HUDEP-2 (cell line): ENCODE results near the gene ELFN1.
"Not testable (repeated sequence)": the region's sequence is repeated elsewhere in the genome, so short reads cannot be mapped to it uniquely, and the experiment has no call there.

Source experiments
- DNase-seq, 76 experiments: peaks; one replicate each; lab custom pipeline; 2025; ENCODE audit not compliant: unreplicated experiment in 76 of 76; lab: John Stamatoyannopoulos, UW

Gene ELFN1

DNA sequence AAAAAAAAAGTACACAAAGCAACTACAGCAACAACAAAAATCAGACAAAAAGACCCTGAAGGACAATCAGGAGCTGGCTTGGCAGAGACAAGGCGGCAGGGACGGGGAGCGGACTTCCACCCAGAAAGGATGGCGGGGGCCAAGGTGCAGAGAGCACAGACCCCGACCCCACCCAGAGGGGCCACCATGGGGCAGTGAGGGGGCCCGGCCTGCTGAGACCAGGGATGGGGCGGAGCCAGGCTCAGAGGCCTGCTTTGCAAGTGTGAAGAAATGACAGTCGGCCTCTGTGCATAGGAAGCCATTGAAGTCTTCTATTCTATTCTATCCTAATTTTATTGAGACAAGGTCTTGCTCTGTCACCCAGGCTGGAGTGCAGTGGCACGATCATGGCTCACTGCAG, 82.0 kb downstream of the ELFN1 start:
- DNase-seq: no peak

DNA sequence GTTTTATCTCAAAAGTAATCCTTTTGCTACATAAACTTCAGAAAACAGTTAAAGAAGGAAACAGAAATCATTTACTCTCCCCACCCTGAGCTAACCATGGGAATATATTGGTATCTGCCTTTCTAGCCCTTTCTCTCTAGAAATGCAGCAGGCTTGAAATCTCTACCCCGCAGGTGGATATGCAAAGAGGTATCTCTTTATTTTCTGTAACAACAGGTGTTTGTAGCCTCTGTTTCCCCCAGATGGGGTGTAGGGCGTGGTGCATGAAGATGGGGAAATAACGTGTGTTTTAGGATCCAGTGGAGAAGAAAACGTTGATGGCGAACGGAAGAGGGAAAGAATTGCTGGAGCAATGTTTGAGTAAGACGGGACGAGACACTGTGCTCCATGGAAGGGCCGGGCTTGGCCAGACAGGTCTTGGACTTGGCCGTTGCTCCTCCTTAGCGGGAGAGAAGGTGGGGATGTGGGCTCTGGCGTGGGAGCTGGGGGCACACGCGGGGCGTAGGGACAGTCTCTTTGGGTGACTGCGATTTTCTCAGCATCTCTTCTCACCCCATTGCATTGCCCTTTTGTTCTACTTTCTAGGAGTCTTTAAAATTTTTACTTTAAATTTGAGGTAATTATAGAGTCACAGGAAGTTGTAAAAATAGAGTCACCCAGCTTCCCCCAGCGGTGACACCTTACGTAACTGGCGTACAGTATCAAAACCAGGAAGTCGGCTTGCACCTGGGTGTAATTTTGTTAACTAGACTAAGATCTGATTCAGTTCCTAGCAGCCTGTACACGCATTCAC, 82.9 kb downstream of the ELFN1 start:
- DNase-seq: no peak

DNA sequence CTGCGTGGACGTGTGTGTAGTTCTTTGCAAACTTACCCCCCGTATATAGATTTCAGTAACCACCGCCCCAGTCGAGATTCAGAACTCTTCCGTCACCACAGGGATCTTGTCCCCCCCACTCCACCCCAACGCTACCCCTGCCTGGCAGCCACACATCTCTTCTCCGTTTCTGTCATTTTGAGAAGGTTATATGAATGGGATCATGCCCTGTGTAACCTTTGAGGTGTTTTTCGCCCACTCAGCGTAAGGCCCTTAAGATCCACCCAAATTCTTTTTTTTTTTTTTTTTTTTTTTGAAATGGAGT, 83.4 kb downstream of the ELFN1 start:
- no peak for DNase-seq

DNA sequence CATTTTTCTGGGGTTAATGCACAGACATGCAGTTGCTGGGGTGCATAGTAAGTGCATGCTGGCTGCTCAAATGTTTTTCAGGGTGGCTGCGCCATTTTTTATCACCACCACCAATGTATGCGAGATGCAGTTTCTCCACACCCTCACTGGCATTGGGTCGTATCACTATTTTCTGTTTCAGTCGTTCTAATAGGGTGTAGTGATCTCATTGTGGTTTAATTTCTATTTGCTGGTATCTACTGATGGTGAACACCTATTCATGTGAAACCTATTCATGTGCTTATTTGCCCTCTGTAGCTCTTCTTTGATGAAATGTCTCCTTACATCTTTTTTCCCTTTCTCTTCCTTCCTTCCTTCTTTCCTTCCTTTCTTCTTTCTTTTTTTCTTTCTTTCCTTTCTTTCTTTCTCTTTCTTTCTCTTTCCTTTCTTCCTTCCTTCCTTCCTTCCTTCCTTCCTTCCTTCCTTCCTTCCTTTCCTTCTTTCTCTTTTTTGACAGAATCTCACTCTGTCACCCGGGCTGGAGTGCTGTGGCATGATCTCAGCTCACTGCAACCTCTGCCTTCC, 84.3 kb downstream of the ELFN1 start:
- no peak for DNase-seq

DNA sequence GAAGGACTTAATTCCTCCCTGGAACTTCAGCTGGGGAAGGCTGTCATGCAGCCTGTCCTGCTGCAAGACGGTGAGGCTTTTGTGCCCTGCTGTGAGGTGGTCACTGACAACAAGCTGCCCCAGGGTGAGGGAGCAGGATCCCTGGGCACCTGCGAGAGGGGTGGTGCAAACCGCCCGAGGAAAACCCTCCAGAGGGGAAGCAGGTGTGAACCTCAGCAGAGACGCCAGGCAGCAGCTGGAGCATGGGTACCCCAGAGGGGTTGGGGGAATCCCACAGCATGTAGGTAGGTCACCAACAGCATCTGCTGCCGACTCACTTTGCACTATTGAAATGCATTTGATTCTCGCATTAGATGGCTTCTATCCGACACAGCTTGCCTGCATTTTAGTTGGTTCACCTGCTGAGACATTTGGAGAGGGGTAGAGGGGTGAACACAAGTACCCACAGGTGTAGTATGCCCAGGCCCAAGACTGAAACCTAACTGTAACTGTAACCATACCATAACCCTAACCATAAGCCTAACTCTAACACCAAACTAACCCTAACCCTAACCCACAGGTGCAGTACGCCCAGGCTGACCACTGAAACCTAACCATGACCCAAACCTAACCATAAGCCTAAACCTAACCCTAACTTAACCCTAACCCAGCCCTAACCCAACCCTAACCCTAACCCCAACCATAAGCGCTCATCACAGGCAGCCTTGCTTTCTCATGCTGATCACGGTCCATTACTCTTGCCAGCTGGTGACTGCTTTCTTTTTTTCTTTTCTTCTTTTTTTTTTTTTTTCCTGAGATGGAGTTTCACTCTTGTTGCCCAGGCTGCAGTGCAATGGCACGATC, 85.9 kb downstream of the ELFN1 start:
- DNase-seq: no peak

DNA sequence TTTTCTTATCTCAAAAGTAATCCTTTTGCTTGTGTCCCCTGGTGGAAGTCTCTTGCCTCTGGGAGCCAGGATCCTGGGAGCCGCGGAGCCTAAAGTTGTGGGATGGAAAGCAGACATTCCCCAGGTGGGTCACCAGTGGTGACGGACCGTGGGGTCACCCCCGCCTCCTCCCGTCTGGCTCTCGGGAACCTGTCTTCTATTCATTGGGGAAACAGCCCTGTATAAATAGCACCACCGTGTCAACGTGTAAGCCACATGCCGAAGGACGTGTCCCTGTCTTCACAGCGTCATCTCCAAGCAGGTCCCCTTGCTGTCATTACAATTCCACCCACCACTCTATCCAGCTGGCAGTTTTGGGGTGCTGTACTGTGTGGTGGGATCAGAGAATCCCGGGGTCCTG, 87.5 kb downstream of the ELFN1 start:
- no peak for DNase-seq

DNA sequence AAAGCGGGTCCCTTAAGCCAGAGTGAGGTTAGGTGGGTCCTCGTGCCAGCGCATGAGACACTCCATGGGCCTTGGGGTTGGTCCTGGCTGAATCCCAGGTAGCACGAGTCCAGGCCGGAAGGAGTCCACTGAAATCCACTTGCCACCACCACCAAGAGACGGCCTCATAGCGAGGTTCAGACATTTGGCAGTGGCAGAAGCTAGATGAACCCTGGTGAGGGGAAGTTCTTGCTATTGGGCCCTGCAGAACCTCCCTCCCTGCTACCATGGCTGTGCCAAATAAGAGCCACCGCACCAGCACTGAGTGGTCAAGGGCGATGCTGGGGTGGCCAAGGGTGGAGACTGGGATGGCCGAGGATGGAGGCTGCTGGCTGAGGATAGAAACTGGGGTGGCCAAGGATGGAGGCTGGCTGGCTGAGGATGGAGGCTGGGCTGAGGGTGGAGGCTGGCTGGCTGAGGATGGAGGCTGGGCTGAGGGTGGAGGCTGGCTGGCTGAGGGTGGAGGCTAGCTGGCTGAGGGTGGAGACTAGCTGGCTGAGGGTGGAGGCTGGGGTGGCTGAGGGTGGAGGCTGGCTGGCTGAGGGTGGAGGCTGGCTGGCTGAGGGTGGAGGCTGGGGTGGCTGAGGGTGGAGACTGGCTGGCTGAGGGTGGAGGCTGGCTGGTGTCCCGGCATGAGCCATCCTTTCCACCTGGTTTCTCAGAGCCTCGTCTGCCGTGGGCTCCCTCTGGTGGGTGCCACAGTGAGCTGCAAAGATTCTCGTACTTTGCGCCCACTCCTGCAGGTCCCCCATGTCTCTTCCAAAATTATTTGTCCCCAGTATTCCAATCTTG, 88.2 kb downstream of the ELFN1 start:
- DNase-seq: peak in 15 of 76 experiments; percentile 1 to 36 (median 26)

DNA sequence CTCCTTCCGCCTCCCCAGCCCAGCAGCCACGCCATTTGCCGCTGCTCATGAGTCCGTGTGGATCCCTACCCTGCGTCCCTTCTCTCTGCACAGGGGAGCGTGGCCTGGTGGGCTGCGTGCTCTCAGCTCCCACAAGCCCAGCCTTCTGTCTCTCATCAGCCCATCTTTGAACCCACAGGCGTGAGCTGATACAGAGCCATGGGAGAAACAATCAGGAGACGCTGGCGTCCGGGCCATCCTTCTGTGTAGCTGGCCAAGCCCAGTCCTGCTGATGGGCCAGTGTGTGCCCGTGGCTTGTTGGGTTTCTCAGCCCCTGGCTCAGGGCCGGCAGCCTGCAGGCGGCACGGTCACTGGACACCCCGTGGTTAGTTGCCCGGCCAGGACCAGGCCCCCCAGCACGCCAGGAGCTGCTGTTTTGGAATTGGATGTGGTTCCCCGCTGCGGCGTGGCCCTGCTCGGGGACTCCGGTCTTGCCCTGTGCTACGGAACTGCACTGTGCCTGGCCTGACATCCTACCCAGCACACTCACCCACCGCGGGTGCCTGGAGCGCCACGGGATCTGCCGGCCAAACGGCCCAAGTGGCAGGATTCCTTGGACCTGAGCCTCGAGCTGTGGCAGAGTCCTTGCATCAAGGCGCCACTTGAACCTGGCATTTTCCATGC, 88.9 kb downstream of the ELFN1 start:
- no peak for DNase-seq

DNA sequence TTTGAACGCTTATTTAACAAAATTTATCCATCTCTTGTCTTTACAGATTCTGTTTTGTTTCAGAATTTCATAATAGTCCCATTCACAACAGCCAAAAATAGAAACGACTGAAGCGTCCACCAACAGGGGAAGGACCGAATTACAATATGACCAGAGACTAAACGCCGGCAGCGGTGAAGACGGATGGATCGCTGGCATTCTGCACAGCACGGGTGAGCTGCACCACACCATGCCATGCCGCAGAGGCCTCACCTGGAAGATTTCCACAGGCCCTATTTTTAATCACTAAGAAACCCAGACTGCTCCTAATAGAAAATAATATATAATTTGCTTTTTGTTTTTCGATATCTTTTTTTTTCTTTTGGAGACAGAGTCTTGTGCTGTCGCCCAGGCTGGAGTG, 91.0 kb downstream of the ELFN1 start:
- DNase-seq: no peak

DNA sequence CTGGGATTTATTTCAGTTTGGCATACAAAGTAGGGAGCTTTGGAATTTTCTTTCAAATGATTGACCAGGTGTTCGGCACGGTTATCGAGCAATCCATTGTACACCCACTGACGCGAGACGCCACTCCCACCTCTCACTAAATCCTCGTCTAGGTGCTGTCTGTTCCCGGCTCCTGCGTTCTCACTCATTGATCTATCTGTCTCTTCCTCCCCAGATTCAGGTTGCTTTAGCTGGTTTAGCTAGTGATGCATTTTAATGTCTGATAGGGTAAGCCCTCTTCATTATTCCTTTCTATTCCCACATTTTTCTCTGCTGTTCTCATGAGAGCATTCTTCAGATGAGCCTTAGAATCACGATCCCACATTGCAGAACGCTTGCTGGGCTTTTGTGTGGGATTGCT, 91.7 kb downstream of the ELFN1 start:
- no peak for DNase-seq

DNA sequence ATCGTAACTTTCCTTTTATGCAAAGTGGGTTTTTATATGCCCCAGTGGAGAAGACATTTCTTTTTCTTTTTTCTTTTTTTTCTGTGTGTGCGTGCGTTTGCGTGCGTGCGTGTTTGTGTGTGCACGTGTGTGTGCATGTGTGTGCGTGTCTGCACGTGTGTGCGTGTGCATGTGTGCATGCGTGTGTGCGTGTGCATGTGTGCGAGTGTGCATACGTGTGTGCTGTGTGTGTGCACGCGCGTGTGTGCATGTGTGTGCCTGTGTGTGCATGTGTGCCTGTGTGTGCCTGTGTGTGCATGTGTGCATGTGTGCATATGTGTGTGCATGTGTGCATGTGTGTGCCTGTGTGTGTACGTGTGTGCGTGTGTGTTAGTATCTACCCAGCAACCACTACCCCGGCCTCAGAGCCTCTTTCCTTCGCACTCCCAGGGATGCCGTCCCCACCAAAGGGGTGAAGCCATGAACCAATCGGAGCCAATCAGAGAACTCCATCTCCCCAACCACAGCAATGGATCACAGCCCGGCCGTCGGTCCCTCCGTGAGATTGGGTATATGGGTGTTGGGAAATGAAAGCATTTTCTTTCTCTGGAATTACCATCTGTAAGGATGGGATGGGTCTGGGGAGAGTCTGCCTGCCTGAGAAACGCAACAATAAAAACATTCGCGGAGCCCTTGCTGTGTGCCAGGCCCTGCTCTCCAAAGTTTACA, 92.3 kb downstream of the ELFN1 start:
- DNase-seq: no peak

DNA sequence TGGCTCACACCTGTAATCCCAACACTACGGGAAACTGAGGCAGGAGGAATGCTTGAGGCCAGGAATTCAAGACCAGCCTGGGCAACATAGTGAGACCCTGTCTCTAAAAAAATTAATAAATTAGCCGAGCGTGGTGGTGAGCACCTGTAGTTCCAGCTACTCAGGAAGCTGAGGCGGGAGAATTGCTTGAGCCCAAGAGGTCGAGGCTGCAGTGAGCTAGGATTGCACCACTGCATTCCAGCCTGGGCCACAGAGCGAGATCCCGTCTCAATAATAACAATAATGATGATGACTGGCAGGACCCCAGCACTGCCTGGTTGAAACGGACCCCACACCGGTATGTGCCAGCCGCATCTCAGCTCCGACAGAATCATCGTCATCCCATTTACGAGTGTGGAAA, 93.0 kb downstream of the ELFN1 start:
- no peak for DNase-seq

DNA sequence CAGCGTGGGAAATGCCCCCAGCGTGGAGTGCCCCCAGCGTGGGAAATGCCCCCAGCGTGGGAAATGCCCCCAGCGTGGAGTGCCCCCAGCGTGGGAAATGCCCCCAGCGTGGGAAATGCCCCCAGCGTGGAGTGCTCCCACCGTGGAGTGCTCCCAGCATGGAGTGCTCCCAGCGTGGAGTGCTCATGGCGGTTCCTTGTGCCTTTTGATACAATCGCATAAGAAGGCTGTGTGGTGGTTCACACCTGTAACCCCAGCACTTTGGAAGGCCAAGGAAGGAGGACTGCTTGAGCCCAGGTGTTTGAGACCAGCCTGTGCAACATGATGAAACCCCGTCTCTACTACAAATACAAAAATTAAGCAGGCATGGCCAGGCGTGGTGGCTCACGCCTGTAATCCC, 93.8 kb downstream of the ELFN1 start:
- DNase-seq: not testable (repeated sequence)

DNA sequence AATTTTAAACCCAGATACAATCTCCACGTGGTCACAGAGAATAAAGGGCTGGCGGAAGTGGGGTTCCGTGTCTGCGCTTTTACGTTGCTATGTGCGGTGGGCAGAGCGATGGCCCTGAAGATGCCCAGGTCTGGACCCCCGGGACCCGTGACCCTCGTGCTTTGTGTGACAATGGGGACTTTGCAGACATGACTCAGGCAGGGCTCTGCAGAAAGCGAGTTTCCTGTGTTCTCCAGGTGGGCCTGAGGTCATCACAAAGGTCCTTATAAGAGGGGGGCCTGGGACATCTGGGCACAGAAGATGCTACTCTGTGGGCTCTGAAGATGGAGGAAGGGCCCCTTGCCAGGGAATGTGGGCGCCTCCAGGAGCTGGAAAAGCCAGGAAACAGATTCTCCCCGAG, 95.3 kb downstream of the ELFN1 start:
- DNase-seq: no peak

DNA sequence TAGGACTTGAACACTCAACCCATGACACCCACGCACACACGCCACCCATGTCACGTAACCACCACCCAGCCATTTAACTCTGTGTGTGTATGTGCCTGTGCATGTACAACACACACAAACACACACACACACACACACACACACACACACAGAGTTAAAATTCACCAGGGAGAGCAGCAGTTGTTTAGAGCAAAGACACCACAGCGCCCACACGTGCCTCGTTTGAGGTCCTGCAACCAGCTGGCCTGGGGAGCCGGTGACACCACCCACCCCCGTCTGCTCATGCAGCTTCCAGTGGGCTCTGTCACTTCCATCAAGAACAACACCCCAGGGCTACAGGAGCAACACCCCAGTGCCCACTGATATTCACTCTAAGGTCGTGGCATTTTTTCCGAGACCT, 97.4 kb downstream of the ELFN1 start:
- DNase-seq: no peak

DNA sequence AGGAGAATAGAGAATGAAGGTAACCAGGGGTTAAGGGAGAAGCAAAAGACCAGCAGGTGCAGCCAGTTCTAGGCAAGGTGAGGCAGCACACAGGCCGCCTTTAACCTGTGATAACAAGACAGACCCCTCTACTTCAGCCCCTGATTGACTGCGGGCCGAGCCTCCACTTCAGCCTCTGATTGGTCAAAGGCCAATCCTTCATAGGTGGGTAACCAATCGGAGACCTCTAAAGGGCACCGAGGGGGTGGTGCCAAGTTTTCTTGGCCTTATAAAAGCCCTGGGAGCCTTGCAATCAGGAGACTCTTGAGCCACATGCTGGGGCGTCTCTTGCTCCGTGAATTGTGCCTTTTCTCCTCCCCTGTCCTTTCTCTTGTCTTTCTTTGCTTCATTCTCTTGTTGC, 98.8 kb downstream of the ELFN1 start:
- DNase-seq: no peak

DNA sequence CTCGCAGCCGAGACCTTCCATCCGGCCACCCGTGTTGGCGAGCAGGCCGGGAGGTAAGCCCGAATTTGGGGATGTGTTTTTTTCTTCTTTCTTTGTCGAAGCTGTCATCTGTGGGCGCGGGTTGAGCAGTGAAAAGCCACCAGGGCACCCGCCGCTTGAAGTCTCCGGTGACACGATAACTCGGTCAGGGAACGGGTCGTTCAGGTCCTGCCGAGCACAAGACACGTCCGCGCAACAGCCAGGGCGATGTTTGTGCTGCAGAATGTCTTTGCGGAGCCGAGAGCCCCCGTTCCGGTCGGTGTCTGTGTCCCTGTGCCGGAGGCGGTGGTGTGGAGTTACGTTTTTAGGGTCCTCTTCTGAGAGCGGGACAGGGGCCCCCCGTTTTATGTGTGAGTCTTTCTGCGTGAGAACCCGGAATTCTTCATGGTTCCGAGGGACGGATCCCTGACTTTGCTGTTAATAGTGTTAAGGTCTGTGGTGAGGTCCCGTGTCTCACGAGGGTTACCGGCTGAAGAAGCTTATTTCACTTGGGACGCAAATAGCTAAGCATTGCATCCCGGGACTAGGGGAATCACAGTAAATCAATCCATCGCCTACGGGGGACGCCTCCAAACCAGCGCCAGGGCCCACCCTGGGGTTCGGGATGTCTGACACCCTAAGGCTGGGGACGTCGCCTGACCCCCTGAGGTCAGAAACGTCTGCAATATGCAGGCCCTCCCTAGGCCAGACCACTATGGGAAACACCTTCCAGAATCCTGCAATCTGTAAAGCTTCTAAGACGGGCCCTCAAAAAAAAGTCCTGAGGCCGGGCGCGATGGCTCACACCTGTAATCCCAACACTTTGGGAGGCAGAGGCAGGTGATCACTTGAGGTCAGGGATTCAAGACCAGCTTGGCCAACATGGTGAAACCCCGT, 99.5 kb downstream of the ELFN1 start:
- no peak for DNase-seq

DNA sequence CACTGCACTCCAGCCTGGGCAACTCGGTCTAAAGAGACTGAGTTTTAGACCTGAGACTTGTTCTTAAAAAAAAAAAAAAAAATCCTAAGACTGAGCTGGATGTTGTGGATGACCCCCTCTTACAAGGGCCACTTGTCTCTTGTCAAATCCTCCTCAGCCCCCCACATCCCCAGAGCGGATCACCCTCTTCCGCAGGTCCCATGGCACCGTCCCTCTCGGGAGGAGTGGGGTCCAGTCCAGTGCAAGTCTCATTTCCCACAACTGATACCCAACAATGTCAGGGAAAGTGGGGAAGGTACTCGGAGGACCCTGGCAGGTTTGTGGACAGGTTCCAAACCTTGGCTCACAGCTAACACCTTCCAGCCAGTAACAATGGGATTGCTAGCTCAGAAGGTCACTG, 100.3 kb downstream of the ELFN1 start:
- DNase-seq: no peak

DNA sequence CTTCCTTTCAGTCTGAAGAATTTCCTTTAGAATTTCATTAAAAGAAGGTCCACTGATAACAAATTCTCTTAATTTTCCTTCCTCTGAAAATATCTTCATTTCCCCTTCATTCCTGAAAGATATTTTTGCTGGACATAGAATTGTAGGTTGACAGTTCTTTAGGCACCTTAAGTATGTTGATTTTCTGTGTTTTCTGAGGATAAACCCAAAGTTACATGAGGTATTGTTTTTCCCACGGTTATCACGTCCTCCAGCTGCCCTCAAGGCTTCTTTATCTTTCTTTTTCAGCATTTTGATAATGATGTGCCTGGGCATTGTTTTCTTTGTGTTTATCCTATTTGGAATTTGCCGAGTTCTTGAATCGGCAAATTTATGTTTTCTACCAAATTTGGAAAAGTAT, 105.3 kb downstream of the ELFN1 start:
- DNase-seq: no peak
